CD8-positive, alpha-beta memory T cell (primary cell): Measurements from ENCODE around the gene UCK2. TPM values are rescaled to one million over a fixed set of nuclear protein-coding genes. Genes with fewer than 3 reads are reported as not detected.

Source experiments
- polyA plus RNA-seq: library from polyadenylated mRNA; unstranded; fragments of 300-500 nt; fragmentation: Illumina TruSeq; gene quantifications from one replicate; pipeline ENCODE4 v1.2.3, GENCODE V29; 2021
- total RNA-seq, 2 experiments: library from RNA; stranded (reverse); gene quantifications; one replicate each; pipeline ENCODE4 v1.2.3, GENCODE V29; 2021

Gene UCK2
- total and polyA plus RNA-seq, 3 experiments from 2014 or later = 10.7 to 100 (median 97.4) TPM

Other genes starting within 250 kb of the UCK2 start
- 10 to 100 TPM; 55.6 to 57.8 TPM for gene MGST3, start 196.4 kb upstream of the UCK2 start, total RNA-seq
- gene MGST3, start 196.4 kb upstream of the UCK2 start, polyA plus RNA-seq = 143 TPM
- gene ALDH9A1, start 129.1 kb upstream of the UCK2 start, total RNA-seq = 10 to 100 TPM; 42.9 to 44.4 TPM
- gene ALDH9A1, start 129.1 kb upstream of the UCK2 start, polyA plus RNA-seq = 101 TPM
- 100 to 1,000 TPM; 102 to 112 TPM for gene TMCO1, start 58.7 kb upstream of the UCK2 start, total RNA-seq
- gene TMCO1, start 58.7 kb upstream of the UCK2 start, polyA plus RNA-seq = 148 TPM